ENCODE data around the gene SUSD3.

DNA sequence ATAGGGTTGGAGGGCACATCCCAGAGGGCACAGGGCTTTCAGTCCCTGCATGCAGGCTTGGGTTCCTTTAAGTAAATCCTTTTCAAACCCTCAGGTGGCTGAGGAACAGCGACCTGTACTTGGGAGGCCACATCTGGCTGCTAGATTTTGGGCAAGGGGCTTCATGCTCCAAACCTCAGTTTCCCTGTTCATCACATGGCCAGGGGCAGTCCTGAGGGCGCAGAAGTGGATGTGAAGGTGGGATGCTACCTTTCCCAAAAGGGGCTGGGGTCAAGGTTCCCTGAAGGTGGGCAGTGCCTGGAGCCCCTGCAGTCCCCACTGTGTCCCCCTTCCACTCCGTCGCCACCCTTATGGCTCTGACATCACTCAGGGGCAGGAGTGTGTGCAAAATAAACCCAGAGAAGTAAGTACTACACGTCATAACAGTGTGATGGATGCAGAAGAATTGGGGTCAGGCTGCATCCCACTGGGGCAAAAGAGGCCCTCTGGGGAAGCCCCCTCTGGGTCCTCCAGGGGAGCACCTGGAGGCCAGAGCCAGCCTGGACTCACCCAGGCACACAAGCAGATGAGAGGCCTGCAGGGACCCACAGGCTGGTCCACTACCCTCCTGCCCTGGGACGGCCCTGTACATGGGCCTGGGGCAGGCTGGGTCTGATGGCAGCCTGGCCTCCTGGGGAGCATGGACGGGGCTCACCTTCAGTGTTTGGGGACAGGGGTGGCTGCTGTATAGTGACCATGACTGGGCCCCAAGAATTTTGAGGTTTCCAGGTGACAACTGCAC, 35.6 kb downstream of the SUSD3 start:
- no peak for TF ChIP-seq POLR2A (IDR thresholded peaks at IDR 0.05)
- TF ChIP-seq, protein P1, sequence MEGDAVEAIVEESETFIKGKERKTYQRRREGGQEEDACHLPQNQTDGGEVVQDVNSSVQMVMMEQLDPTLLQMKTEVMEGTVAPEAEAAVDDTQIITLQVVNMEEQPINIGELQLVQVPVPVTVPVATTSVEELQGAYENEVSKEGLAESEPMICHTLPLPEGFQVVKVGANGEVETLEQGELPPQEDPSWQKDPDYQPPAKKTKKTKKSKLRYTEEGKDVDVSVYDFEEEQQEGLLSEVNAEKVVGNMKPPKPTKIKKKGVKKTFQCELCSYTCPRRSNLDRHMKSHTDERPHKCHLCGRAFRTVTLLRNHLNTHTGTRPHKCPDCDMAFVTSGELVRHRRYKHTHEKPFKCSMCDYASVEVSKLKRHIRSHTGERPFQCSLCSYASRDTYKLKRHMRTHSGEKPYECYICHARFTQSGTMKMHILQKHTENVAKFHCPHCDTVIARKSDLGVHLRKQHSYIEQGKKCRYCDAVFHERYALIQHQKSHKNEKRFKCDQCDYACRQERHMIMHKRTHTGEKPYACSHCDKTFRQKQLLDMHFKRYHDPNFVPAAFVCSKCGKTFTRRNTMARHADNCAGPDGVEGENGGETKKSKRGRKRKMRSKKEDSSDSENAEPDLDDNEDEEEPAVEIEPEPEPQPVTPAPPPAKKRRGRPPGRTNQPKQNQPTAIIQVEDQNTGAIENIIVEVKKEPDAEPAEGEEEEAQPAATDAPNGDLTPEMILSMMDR (IDR thresholded peaks at IDR 0.05): no peak
